OCI-M2 (cell line): ENCODE results near the gene CAPN14.

Source experiments
- DNase-seq: peaks from one replicate; lab custom pipeline; 2025; ENCODE audit not compliant: unreplicated experiment; lab: John Stamatoyannopoulos, UW

The CAPN14 gene

DNA sequence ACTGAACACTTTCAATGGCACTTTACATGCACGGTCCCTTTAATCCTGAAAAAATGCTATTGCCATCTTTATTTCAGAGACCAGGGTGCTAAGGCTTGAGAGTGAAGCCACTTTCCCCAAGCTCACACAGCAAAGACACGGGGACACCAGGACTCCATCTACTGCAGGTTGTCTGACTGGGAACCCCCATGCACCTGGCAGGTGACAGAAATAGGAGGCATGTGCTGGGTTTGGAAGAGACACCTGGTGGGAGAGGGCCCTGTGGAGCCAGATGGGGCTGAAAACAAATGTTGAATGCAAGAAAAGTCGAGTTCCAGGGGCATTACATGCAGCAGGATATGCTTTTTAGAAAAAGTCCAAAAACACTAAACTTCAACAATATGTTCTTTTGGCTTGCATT, 11.4 kb upstream of the CAPN14 start:
- no peak for DNase-seq

- DNase-seq: no peak
These were observed 10.4 kb upstream of the CAPN14 start for GRCh38 chr2:31227711-31228125.

- DNase-seq: no peak
These were observed 9.8 kb upstream of the CAPN14 start for GRCh38 chr2:31227110-31227509.

- DNase-seq: no peak
These were observed 9.0 kb upstream of the CAPN14 start for GRCh38 chr2:31226266-31226665.

DNA sequence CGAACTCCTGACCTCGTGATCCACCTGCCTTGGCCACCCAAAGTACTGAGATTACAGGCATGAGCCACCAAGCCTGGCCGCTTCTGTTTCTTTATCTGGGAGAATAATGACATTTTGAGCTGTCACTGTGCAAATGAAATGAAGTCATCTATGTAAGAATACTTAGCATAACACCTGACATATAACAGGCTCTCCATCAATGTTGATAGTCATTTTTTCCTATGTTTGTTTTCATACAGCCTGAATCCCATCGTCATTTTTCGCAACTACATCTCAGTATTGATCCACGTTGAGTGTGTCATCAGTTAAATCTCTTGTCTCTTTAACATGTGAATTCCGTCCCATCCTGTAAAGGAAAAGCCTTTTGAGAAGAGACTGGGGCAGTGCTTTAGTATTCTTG, 6.4 kb upstream of the CAPN14 start:
- DNase-seq: no peak

DNA sequence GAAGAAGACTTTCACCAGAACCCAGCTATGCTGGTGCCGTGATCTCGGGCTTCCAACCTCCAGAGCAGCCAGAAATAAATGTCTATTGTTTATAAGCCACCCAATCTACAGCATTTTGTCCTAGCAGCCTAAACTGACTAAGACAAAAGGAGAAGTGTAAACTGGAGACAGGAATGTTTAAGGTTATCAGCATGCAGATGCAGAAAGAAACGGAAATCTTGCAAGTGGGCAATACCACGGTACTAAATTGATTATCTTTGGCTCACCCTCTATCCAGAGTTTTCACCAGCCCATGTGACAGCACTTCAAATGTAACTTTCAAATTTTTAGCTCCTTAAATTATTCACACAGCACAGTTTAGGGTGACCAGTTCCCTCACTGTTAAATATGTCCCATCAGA, 5.7 kb upstream of the CAPN14 start:
- DNase-seq: no peak

DNA sequence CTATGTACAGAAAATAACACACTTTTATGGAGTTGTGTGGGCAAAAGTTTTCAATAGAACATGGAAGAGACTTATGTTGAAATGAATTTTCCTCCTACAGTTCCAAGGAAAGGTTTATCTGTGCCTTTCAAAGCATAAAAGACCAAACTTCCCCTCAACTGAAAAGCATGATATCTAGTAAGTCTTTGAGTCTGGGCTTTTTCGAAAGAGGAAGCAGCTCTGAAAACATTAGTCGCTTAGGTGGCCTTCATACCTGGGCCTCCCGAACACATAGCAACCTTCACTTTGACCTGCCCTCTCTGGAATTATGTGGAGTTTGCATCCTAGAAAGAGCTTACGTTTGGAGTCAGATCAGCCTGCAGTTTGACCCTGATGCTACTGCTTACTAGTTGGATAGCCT, 4.8 kb upstream of the CAPN14 start:
- no peak for DNase-seq

GRCh38 chr2:31221544-31221943, 4.2 kb upstream of the CAPN14 start:
- DNase-seq: no peak

DNA sequence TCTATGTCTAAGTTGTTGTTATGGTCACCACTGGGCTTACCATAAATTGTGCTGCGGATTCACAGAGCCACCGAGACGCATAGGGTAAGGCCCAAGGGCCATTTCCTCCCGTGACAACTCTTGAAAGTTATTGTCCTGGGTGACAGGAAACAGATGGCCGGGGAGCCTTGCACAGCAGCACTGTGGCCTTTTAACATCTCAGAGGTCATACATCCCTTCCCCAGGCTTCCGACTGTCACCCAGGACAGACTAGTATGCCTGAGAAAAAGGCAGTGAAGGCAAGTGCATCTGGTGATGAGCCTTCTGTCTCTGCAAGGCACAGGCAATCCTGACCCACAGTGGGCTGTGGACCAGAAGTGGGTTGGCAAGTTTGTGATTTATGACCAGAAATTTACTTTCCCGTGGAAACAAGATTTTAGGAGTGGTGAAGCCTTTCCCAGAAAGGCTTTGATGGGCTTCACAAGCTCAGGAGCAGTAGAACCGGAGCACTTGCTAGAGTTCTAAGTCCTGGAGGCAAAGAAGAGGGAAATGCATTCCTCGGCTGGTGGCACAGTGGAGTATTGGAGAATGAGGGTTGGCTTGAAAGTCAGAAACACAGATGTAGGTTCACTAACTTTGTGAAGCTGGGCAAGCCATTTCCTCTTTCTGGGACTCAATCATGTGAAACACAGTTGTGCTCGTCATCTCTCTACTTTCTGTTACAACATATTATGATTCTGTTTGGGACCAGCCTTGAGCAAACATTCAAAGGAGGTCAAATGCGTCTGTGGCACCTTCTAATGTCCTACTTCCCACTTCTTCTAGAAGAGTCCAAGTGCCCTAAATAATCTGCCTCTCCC, 2.0 kb upstream of the CAPN14 start:
- DNase-seq: no peak

DNA sequence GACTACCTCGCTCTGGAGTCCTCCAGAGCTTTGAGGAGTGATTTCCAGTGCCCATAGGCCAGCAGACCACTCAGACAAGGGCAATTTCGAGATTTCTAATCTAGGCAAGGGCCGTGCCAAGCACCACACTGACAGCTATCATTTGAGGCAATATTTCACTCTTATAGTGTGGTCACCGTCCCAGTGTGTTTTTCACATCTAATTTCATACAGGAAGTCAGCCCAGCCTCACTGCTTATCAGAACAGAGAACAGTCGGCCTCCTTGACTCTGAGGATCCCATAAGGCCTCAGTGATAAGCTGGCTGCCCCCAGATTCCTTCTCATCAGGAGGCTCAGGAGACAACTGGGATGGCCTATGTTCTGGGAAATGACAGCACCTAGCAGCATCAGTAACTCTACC, 581 bp downstream of the CAPN14 start:
- no peak for DNase-seq

DNA sequence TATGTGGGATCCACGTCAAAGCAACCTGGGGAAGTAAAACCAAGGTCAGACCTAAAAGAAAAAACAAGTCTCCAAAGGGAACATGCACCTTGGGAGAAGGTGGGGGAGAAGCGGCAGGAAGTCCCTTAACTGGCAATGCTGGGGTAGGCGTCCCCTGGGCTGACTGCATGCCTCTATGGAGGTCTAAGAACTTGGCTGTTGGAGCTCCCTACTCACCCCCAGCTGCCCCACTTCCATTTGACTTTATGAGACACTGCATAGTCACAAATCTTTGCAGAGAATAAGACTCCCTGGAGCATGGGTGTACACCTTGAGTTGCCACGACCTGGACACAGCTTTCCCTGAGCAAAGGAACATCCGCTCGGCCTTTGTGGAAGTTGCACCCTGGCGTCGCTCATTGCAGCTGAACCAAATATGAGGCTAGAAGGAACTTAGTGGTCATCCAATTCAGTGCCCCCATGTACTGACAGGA, 2.8 kb downstream of the CAPN14 start:
- DNase-seq: no peak

DNA sequence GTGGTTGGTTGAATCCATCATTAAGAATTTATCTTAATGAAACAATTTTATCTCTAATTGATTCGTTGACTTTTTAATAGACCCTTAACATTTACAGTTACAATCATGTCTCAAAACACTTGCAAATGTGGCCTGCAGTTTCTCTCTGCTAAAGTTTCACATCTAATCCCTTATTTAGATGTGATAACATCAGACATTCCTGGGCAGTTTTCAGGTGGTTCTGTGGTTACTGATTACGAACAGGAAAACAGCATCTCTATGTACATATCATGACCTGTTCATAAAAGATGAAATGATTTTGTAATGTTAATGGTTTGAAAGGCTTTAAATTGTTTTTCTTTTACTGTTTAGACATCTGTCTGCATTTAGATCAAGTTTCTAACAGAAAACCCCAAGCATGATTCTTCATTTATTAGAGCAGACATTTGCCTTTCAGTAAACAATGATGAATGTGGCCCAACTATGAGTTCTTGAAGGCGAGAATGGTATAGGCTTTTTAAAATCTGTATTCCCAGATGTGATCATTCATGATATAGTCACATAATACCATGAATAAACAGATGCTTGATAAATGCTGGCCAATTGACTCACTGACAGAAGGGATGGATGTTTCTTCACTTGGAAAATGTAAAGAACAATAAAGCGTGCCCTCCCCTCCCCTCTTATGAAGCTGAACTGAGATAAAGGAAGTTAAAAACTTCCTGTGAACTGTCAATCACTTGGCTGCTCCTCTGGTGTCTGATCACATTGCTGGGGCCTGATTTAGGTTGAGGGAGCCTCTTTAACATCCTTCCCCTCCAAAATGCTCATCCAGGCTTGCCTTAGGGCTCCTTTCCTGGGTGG, 3.5 kb downstream of the CAPN14 start:
- DNase-seq: no peak

DNA sequence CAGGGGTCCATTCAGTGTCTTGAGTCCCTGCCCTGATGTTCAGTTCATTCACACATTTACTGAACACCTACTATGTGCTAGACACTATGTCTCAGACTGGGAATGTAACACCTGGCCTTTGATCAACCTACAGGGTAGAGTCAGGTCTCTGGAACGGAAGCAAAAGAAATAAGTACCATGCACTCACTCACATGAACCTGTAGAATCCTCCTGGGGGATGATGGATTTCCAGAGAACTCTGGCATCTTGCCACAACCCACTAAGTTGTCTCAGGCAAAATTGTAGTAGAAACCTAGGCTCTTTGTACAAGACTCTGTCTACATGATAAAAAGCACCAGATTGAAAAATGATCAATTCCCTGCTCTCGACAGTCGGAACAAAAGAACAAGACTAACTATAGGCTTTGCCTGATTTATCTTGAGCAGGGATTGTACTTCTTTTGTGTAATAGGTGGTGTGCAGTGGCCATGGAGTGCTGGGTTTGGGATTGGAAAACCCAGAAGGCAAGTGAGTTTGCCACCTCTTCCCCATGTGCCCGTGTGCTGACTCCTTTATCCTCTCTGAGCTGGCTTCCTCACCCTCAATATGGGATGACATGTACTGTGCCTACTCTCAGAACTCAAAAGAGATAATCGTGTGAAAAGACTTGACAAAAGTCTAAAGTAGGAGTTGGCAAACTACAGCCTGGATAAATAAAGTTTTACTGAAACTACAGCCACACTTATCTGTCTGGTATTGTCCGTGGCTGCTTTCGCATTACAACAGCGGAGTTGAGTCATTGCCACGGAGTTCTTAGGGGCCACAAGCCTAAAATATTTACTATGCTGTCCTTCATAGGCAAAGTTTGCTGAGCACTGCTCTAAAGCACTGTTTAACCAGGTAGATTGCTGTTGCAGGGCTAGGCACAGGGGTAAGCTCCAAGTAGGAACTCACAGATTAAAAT, 4.4 kb downstream of the CAPN14 start:
- DNase-seq: no peak

DNA sequence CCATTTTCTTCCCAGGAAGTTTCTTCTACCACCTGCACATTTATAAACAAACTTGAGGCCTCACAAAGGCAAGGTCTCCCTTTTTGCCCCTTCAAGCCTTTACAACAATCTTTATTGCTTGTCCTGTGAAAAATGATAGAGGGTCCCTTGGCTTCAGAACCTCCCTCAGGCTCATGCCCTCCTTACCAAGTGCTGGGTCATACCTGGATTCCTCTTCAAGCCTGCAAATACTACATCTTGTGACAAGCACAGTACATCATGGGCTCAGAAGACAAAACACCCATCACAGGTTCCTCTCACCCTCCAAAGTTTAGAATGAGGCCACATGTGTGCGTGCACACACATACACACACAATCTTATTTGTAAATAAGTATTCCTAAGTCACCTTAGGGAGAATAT, 9.1 kb downstream of the CAPN14 start:
- DNase-seq: no peak

DNA sequence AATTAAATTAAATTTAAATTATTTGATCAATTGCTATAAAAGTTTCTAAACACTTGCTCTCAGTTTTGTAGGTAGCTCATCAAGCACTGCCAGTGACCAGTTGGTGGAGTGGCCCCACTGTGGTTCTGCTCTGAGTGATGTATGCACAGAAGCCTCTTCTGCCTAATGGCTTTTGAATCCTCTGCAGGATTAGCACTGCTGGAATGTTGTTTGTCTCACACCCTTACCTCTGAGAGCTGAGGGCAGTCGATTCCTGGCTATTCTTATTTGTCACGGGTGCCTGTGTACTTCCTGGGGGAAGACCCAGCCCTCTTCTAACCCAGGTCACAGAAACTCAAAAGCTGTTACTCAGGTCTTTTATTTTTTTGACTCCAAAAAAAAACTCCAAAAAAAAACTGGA, 9.5 kb downstream of the CAPN14 start:
- DNase-seq: no peak

DNA sequence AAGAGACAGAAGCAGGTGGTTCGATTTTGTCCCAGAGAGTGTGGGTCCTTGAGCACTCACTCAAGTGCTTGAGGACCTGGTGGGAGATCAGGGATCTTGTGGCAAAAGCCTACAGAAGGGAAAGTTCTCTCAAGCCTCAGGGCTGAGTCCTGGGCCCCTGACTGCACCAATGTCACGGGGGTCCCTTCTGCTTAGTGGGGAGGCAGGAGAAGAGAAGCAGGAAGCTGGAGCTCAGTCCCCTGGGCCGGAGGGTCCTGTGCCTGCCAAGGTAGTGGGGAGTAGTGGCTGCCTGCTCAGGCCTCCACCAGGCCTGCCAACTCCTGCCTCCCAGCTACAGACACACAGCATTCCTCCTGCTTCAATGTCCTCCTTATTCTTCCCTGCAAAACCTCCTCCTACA, 11.7 kb downstream of the CAPN14 start:
- no peak for DNase-seq

DNA sequence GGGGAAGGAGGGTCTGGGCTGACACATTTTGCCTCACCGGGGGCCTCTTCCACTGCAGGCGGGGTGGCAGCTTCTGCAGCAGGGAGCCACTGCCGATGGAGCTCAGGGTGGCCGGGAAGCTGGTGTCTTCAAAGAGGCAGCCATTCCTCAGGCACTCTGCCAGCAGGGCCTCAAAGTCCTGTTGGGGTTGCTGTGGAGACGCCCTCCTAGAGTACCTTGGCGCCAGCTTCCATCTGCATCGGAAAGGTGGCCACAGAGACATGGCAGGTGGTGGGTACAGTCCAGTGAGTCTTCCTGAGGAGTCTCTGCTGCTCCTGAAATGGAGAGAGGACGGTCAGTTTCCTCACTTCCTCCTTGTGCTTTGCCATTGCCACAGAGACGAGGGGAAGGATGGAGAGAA, 12.1 kb downstream of the CAPN14 start:
- no peak for DNase-seq

- DNase-seq: no peak
These were observed 12.5 kb downstream of the CAPN14 start for GRCh38 chr2:31204783-31205182.

- DNase-seq: no peak
These were observed 13.4 kb downstream of the CAPN14 start for GRCh38 chr2:31203916-31204315.

DNA sequence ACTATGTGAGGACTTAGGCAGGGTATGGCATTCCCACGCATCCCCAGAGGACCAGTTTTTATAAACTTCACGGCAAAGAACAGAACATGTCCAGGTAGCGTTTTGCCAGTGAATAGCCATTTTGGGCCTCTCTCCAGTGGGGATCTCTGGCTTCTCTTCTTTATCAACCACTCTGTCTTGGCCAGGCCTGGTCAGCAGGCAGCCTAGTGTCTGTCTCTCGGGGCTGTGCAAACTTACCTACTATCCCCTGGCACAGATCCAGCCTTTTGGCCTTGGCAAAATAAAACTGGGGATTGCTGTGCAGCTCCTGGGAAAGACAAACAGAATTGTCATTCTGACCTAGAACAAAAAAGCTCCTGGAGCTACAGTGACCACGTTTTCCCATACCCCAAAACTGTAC, 14.5 kb downstream of the CAPN14 start:
- DNase-seq: no peak

DNA sequence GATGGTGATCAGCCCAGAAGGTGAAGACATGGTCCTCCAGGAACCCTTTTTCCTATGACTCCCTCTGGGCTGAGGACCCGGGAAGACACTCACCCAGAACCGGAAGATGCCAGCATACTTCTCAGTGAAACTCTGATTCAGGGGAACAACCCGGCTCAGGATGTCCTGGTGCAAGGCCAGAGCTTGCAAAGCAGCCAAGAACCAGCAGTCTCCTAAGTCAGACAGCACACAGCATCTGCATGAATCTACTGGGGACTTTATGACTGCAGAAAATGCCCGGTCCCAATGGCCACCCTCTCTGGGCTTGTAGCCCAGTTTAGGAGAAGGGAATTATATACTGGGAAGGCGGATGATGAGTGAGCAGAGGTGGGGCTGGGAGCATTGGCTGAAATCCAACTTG, 15.3 kb downstream of the CAPN14 start:
- no peak for DNase-seq
